Right renal pelvis (tissue), 4 donors: ENCODE data around the gene WWOX. TPM values are rescaled to one million over a fixed set of nuclear protein-coding genes. Genes with fewer than 3 reads are reported as not detected.
"Not testable (repeated sequence)": the region's sequence is repeated elsewhere in the genome, so short reads cannot be mapped to it uniquely, and the experiment has no call there.

ENCODE experiments used
- DNase-seq, 4 donors: peaks; one replicate each; pipeline ENCODE4 v3.0.0-alpha.2; 2013; ENCODE audit warnings: low read depth in 4 of 4, low spot score in 3 of 4, missing footprints in 1 of 4
- polyA plus RNA-seq, 4 donors: library from polyadenylated mRNA; unstranded; fragments of 120-200 nt; gene quantifications; one replicate each; pipeline ENCODE4 v1.2.1, GENCODE V29; 2013; ENCODE audit not compliant: insufficient read length in 4 of 4

WWOX gene
- polyA plus RNA-seq, 4 donors, result 36.7 to 43.9 (median 38.5) TPM

DNA sequence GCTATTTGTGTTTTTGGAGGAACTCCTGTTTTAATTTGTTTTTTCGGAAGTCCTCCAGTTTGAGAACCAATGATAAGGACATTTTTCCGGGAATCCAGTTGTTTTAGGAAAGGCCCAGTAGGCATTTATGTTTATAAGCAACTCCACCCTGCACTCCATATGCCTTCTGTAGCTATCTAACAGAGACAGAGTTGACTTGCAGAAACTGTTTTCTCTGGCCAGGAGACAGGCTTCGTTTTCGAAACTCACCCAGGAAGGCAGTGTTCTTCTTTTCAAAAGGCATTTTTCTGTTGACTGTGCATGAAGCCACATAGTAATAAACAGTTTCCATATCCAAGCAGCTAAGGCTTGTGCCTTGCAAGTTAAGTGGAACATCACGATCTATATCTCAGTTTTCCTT, 587.1 kb downstream of the WWOX start:
- no peak for DNase-seq

DNA sequence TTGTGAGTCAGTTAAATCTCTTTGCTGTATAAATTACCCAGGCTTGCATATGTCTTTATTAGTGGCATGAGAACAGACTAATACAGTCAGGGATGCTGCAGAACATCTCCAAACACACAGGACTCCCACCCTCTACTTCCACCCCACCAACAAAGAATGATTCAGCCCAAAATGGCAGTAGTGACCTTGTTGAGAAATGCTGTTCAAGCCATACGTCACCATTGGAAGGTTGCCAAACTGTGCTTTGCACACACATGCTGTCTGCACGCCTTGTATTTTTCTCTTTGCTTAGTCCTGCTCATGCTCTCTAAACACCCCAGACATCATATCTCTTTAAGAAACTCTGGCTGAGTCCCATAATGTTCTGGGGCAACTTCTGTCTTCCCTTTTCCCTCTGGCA, 589.6 kb downstream of the WWOX start:
- no peak for DNase-seq

DNA sequence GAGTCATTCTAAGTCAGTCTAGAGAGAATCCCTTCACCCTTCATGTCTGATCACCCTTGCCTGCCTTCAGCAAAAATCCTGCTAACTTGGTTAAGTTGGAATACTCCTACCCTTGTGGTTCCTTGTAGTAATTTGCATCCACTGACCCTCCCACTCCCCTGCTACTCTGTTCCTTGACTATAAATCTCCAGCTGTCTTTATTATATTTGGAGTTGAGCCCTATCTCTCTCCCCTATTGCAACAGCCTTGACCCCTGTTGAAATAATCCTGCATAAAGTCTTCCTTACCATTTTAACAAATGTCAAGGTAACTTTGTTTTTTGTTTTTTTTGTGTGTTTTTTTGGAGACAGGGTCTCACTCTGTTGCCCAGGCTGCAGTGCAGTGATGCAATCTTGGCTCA, 590.1 kb downstream of the WWOX start:
- no peak for DNase-seq

DNA sequence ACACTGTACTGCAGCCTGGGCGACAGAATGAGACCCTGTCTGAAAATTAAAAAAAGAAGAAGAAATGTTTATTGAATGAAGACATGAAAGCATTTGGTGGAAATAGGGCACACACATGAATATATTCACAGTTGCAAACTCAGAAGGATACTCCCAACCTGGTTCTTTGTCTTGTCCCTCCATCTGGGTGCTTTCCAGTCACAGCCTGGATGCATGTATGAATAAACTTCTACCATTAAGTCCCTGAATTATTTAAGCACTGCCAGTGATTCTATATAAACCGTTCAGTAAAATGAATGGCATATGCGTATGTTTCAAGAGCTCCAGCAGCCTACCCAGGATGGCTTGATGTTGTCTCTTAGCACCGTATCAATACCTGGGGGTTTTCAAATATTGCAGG, 591.1 kb downstream of the WWOX start:
- no peak for DNase-seq

DNA sequence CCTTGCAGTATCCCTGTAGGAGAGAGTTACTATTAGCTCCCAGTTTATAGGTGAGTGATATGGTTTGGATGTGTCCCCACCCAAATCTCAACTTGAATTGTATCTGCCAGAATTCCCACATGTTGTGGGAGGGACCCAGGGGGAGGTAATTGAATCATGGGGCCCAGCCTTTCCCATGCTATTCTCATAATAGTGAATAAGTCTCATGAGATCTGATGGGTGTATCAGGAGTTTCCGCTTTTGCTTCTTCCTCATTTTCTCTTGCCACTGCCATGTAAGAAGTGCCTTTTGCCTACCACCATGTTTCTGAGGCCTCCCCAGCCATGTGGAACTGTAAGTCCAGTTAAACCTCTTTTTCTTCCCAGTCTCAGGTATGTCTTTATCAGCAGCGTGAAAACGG, 592.3 kb downstream of the WWOX start:
- not testable (repeated sequence) for DNase-seq

DNA sequence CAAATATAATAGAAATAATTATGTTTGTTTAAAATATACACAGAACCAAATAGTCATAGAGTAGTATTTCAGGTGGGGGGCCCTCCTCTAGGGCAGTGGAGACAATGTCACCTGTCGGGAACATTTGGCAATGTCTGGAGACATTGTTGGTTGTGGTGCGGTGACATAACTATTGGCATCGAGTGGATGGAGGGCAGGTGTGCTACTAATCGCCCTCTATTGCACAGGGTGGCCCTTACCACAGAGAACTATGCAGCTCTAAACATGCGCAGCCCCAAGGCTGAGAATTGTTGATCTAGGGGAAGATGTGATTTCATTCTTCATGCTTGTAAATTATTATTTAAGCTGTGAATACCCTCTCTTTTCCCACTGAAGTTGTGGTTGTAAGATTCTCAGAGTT, 594.0 kb downstream of the WWOX start:
- DNase-seq, result no peak

DNA sequence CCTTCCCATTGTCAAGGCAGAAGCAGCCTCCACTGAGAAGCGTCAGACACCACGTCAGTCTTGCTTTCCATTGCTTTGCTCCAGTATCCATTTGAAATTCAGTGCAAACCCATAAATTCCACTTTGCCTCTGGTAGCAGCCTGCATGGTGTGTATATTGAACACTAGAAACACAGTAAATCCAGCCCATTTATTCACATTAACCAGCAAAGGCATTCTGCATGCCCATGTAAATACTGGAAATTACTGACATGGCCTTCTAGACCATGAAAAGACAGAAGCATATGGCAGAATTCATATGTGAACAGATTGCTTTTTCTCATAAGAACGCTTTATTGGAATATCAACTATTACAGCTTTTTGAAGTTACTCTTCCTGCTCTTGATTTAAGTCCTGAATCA, 595.0 kb downstream of the WWOX start:
- no peak for DNase-seq

DNA sequence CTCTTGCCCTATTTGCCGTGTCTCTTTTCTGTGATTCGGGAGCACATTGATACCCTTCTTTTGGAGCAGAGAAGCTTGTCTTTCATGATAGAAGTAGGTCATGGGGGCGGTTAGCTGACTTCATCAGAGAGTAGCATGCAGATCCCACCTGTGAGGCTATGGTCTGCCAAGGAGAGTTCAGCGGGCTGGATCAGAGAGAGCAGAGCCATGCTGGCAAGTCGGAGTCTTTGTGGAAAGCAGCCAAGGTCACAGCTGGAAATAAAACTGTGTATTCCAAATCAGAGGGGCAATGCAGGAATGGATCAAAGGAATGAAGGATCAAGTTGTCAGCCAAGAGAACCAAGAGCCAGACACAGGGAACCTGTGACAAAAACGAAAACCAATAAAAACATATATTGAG, 595.9 kb downstream of the WWOX start:
- no peak for DNase-seq

DNA sequence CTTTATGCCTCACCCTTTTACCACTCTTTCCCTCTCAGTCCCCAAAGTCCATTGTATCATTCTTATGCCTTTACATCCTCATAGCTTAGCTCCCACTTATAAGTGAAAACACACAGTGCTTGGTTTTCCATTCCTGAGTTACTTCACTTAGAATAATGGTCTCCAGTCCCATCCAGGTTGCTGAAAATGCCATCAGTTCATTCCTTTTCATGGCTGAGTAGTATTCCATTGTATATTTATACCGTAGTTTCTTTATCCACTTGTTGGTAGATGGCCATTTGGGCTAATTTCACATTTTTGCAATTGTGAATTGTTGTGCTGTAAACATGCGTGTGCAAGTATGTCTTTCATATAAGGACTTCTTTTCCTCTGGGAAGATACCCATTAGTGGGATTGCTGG, 597.3 kb downstream of the WWOX start:
- DNase-seq, result no peak

DNA sequence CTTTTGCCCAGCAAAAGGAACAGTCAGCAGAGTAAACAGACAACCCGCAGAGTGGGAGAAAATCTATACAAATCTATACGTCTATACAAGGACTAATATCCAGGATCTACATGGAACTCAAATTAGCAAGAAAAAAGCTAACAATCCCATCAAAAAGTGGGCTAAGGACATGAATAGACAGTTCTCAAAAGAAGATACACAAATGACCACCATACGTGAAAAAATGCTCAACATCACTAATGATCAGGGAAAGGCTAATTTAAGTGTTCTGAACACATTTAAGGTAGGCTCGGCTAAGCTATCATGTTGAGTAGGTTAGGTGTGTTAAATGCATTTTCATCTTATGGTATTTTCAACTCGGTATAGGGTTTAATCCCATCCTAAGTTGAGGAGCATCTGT, 598.0 kb downstream of the WWOX start:
- DNase-seq, result no peak

DNA sequence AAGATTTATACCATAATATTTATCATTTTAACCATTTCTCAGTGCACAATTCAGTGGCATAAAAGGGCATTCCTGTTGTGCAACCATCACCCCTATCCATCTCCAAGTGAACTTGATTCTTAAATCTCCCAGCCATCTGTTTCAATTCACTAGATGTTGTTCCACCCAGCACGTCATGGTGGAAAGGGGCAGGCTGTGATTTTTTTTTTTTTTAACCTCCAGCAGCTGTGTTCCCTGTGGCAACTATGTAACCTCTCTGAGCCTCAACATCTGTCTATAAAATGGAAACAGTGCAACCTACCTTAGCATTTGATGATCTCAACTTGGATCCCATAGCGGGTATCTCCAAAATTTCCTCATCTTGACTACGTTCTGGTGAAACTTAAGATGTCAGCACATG, 604.5 kb downstream of the WWOX start:
- no peak for DNase-seq

DNA sequence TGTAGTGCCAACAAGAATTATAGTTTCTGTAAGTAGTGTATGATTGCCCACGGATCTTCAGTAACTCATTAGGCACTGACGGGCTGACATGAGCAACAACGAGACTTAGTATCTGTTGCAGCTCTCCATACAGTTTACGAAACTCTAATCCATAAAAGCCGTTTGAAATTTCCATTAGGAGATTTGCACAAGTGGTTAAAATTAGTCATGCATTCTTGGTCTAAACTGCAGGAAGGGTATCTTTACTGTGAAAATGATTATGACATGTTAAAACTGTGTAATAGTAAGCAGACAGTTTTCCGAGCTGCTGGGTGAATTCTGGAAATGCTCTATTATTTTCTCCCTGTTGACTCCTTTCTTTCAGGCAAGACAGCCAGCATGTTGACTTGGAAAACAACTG, 605.0 kb downstream of the WWOX start:
- no peak for DNase-seq

DNA sequence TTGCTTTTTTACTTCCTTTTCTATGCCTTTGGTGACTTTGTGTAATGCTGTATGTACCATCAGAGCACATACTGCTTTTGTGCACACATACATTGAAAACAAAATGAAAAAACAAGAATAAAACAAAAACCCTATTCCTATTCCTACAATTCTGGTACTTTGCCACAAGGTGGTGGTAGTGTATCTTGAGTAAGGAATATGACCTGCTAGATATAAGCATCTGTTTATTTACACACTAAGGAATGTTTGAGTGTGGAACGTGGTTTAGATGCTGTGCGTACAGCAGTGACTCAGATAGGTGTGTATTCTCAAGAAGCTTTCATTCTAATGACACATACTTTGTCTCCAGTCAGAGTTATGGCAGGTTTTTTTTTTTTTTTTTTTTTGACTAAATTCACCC, 606.2 kb downstream of the WWOX start:
- no peak for DNase-seq

DNA sequence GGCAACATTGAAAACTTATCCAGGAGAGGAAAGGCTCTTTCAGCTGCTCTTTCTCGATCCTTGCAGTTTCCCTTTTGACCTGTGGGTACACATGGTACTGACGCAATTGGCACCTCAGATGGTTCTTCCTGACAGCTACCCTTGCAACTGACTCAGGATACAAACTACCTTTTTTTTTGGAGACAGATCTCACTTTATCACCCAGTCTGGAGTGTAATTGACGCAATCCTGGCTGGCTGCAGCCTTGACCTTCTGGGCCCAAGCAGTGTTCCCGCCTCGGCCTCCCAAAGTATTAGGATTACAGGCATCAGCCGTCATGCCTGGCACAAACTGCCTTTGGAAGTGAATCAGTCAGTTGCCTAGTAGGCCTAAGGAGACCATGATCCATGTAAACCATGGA, 607.2 kb downstream of the WWOX start:
- DNase-seq, result no peak

DNA sequence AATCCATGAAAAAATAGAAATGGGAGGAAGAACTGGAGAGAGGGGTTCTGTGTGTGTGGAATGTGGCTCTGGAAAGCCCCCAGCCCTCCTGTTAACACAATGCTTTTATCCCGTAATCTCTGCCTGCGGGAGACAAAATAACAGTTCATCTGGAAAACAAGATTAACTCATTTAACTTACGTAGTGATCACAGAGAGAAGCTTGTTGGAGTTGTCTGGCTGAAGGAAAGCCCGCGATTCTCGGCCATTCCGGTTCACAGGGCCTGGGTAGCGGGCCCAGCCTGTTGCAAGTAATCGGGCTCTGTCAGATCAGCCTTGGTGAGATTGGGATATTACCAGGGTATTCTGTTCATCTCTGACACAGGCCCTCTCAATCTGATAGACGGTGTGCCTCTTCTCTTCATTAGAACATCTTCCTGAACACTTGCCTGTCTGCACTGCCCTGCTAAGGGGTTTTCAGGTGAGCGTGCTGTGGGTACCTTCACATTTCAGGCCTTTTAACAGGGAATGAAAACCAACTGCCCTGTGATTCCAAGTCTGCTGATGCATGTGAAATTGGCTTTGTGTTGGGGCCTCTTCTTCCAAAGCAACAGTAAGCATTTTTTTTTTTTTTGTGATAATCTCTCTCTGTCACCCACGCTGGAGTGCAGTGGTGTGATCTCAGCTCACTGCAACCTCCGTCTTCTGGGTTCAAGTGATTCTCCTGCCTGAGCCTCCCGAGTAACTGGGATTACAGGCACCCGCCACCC, 609.9 kb downstream of the WWOX start:
- no peak for DNase-seq

DNA sequence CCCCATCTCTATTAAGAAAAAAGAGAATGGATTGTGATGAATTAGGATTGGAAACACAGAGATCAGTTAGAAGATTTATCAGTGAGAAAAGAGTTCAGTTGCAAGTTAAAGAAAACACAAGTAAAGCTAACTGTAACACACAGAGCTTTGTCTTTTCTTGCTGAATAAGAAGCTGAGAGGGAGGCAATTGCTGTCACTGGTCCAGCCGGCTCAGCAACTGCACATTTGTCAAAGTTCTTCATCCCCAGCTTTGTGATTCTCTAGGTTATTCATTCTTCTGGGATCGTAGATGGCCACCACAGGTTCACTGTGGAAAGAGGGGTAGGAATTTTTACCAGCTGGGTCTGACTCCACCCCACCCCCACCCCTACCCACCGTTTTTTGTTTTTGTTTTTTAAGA, 615.7 kb downstream of the WWOX start:
- DNase-seq, result no peak

DNA sequence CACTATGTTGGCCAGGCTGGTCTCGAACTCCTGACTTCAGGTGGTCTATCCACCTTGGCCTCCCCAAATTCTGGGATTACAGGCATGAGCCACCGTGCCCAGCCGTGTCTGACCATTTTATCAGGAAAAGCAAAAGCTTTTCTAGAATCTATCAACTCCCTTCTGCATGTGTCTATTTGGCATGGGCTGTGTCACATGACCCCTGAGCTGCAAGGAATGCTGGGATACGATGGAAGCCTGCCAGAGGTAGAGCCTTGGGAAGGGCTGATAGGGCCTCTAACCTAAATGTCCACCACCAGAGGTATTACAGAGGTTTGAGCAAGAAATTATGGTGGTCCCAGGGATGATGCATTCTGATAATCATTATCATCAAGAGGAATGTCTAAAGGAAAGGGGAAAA, 616.2 kb downstream of the WWOX start:
- no peak for DNase-seq

DNA sequence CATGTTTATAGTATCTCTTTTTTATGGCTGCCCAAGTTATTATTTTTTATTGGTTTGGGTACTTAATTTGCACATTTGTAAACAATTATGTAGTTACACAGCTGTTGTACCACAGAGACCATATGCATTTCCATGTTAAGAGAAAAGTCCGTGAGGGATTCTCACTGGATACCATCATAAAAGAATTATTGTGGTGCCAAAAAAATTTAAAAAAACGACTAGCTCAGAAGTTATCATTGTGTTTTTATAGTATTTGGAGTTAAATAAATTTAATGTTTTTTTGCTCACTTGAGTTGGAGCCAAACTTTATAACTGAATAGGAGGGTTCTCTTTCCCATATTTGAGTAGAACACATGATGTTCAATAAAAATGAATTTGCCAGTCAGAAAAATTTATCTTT, 618.7 kb downstream of the WWOX start:
- no peak for DNase-seq

DNA sequence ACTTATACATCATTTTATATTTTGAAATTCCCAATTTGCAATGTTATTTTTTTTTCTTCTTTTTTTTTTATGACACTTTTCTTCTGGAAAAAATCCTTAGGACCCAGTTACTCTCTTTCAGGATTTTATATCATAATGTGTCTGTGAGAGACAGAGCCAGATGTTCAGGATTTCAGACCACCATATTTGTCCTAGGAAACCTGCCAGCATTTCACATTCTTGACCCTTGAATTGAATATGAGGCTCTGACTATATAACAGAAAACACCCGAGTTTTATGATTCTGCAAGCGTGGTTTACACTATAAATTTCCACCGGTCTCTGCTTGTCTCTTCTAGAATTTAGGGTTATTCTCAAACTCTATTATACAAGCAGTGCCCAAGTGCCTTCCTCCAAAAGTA, 621.0 kb downstream of the WWOX start:
- no peak for DNase-seq

DNA sequence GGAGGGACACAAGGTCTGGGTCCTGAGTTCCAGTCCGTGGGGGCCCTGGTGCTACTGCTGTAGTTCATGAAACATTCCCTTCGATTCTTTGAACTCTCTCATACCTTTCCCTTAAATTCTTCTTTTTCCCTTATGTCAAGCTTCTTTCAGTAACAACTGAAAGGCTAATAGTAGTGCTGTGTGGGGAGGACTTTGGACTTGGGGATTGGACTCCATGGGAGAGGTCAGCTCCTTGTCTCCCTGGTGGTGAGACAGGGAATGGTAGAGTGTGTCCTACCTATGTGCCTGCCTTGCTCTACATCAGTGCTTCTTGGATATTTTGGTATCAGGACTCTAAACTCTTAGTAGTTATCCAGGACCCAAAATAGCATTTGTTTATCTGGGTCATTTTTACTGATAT, 628.1 kb downstream of the WWOX start:
- no peak for DNase-seq

DNA sequence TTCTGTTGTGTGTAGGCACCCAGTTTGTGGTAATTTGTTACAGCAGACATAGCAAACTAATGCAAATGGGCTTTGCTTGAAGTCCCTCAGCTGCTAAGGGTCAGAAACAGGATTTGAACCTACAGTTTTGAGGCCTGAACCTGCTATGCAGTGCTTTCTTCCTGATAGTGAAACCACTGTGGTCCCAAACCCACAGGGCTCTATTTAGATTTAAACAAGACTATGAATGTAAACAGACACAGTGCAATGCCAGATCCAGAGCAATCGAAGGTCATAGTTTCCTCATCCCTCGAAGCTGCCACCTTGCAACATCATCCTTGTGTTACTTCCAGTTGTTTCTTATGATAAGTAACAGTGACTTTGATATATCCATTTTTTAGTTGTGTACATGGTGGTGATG, 630.2 kb downstream of the WWOX start:
- DNase-seq, result no peak

DNA sequence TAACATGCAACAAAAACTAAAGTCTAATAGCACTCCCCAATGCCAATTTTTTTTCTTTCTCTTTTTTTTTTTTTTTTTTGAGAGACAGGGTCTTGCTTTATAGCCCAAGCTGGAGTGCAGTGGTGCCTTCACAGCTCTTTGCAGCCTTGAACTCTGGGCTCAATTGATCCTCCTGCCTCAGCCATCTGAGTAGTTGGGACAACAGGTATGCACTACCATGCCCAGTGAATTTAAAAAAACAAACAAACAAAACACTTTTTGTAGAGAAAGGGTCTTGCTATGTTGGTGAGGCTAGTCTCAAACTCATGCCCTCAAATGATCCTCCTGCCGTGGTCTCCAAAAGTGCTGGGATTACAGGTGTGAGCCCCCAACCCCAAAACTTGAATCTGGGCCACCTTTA, 632.3 kb downstream of the WWOX start:
- DNase-seq, result no peak

DNA sequence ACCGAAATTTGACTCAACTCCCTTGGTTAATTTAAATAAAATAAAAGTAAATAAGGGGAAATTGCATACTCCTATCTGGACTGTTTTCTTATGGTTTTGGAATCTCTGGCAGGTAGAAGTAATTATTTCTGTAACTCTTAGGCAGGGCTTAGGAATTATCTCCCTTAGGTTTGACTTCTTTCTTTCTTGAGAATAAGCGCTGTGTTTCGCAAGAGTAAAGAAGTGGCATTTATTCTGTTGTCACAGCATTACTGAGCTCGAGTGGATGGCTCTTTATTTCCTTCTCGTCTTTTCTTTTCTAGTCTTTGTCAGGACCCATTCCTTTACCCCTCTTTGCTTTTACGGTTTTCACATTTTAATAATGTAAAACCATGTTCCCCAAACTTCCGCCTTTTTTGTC, 633.2 kb downstream of the WWOX start:
- DNase-seq, result no peak
